ENCODE measurements around the gene DIS3L2. TPM values are rescaled to one million over a fixed set of nuclear protein-coding genes. Genes with fewer than 3 reads are reported as not detected.

DIS3L2 gene
- total and polyA plus RNA-seq, 2 of the 8 experiments (the other 6 are each of a cell fraction or from before 2014, with no cell fraction given) = 11.5 to 21.6 TPM

DNA sequence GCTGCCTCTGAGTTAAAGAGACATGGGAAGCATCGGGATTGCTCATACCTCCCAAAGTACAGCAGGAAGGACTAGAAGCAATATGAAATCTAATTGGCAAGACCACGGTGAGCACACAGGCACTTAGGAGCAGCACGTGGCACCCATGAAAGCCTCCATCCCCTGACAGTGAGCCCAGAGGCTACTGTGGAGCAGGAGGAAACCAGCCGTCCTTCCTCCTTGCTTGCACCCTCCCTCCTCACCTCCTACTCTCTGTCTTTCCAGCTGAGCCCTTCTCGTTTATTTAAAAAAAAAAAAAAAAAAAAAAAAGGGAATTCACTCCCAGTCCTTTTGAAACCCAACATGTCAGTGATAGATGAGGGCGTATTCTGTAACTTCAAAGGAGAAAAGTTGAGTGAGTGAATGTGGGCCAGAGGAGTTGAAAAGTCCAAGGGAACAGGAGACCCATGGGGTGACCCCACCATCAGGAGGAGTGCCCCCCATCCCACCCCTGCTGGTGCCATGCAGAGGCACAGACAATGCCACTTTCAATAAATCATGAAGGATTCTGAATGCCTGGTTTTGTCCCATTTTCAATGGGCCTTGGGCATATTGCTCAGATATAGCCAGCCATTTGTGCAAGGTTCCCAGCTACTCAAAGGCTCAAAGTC is 320.5 kb downstream of the DIS3L2 start:
- Histone ChIP-seq H3K14ac (ENCODE audit: insufficient read length) (no peak overlapping the region), H3K79me1 (ENCODE audit: low read depth, low read length) (no peaks in the 10 kb centered on the region; the same call in 1 of the 2 replicates), H3K79me2 (ENCODE audit: control insufficient read depth in 1 of 2, insufficient read depth in 2 of 2, low read length in 2 of 2) (no peaks in the 10 kb centered on the region), H3K56ac (replicated peaks; ENCODE audit: insufficient read length, low read depth, low read length) (no peak overlapping the region), H3K36me3 (ENCODE audit: control insufficient read depth in 2 of 4, insufficient read depth in 4 of 4, low read length in 3 of 4) (no peaks in the 10 kb centered on the region), H3K27ac (ENCODE audit: low read depth, low read length) (no peak overlapping the region), H4K5ac (ENCODE audit: insufficient read length, low read depth, low read length) (no peak overlapping the region), H4K91ac (replicated peaks; ENCODE audit: insufficient read length, low read length) (no peak overlapping the region), H2BK5ac (ENCODE audit: low read depth, low read length) (no peak overlapping the region), H3K23me2 (ENCODE audit: low read depth, low read length) (0 out of 2 replicates have a peak, but pooled peaks cover 2% of the 10 kb centered on the region), H3K23ac (ENCODE audit: insufficient read length) (no peak overlapping the region), H3K4me2 (ENCODE audit: insufficient read depth in 1 of 2, low read depth in 2 of 2, low read length in 2 of 2) (no peak overlapping the region), H2BK120ac (replicated peaks; ENCODE audit: low read depth, low read length) (no peak overlapping the region), H2BK12ac (ENCODE audit: low read depth, low read length) (no peak overlapping the region), H3K9ac (replicated peaks in 1 of 4; ENCODE audit: extremely low read depth in 1 of 4, low read depth in 3 of 4, low read length in 3 of 4) (no peak overlapping the region), H2BK20ac (ENCODE audit: low read length) (no peak overlapping the region), H3K4ac (replicated peaks; ENCODE audit: insufficient read length, low read depth, low read length) (no peak overlapping the region), H3K9me3 (ENCODE audit: insufficient read depth in 2 of 2, low read depth in 1 of 2, low read length in 1 of 2) (no peaks in the 10 kb centered on the region), H2AK5ac (ENCODE audit: low read depth, low read length) (no peak overlapping the region), H2AFZ (ENCODE audit: low read length) (no peak overlapping the region), H3K4me1 (replicated peaks in 1 of 4; ENCODE audit: control insufficient read depth in 3 of 4, insufficient read depth in 4 of 4, low read length in 3 of 4) (peaks cover 2 to 3% (median 2%) of the 10 kb centered on the region in 4 experiments; a peak in 5 of 7 replicates), H2BK15ac (ENCODE audit: low read length) (no peak overlapping the region), H4K8ac (ENCODE audit: extremely low read depth, insufficient read depth, low read length) (no peak overlapping the region), H3K18ac (ENCODE audit: extremely low read depth, low read length) (no peak overlapping the region), H3K27me3 (replicated peaks in 1 of 4; ENCODE audit: control insufficient read depth in 3 of 4, extremely low read depth in 1 of 4, insufficient read depth in 3 of 4, low read length in 3 of 4) (no peaks in the 10 kb centered on the region), H3K4me3 (ENCODE audit: extremely low read depth in 1 of 4, insufficient read depth in 2 of 4, low read depth in 3 of 4, low read length in 4 of 4) (no peak overlapping the region), H4K20me1 (replicated peaks in 1 of 2; ENCODE audit: control insufficient read depth in 1 of 2, insufficient read depth in 2 of 2, low read length in 2 of 2) (peaks cover 0 to 1% of the 10 kb centered on the region in 2 experiments)
- no peak for FAIRE-seq
- DNase-seq (ENCODE audit: low read depth in 1 of 2, low spot score in 2 of 2) = no peak
- ChIA-PET POLR2A (ENCODE audit: partially characterized antibody) (no interaction called here), CTCF (ENCODE audit: partially characterized antibody) (interaction anchor here (5.2 kb wide), 1 partner anchor 11 kb away, joined by 59 read pairs; no protein-coding TSS in a partner anchor)
- WGBS, 2 experiments (ENCODE audit: extremely low coverage in 1 of 2, insufficient coverage in 1 of 2, insufficient read length in 1 of 2, insufficient replicate concordance in 2 of 2, low coverage in 1 of 2, low lambda C conversion rate in 2 of 2, missing lambda C conversion rate in 1 of 2) = 87% methylated on average over 5 of the region's 6 CpGs; no CpG with 5 or more reads in 1 of the 2 experiments
- TF ChIP-seq, protein P1, sequence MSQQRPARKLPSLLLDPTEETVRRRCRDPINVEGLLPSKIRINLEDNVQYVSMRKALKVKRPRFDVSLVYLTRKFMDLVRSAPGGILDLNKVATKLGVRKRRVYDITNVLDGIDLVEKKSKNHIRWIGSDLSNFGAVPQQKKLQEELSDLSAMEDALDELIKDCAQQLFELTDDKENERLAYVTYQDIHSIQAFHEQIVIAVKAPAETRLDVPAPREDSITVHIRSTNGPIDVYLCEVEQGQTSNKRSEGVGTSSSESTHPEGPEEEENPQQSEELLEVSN (IDR thresholded peaks at IDR 0.05) = no peak
- TF ChIP-seq, protein P2, sequence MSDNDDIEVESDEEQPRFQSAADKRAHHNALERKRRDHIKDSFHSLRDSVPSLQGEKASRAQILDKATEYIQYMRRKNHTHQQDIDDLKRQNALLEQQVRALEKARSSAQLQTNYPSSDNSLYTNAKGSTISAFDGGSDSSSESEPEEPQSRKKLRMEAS (IDR thresholded peaks at IDR 0.05) = no peak
- TF ChIP-seq RXRA (IDR thresholded peaks at IDR 0.05; ENCODE audit: insufficient read depth, low read depth, low read length) (no peak), CEBPB (IDR thresholded peaks at IDR 0.05; ENCODE audit: low read depth, low read length) (no peak), EP300 (IDR thresholded peaks at IDR 0.05; ENCODE audit: borderline replicate concordance in 1 of 2, low read depth in 2 of 2, low read length in 2 of 2) (no peak), POLR2AphosphoS5 (IDR thresholded peaks at IDR 0.05; ENCODE audit: low read depth, low read length) (no peak), NRF1 (IDR thresholded peaks at IDR 0.05; ENCODE audit: low read depth, low read length) (no peak), TAF7 (optimal IDR thresholded peaks at IDR 0.05; ENCODE audit: borderline replicate concordance, low read depth, low read length) (no peak)
- TF ChIP-seq, protein P3, sequence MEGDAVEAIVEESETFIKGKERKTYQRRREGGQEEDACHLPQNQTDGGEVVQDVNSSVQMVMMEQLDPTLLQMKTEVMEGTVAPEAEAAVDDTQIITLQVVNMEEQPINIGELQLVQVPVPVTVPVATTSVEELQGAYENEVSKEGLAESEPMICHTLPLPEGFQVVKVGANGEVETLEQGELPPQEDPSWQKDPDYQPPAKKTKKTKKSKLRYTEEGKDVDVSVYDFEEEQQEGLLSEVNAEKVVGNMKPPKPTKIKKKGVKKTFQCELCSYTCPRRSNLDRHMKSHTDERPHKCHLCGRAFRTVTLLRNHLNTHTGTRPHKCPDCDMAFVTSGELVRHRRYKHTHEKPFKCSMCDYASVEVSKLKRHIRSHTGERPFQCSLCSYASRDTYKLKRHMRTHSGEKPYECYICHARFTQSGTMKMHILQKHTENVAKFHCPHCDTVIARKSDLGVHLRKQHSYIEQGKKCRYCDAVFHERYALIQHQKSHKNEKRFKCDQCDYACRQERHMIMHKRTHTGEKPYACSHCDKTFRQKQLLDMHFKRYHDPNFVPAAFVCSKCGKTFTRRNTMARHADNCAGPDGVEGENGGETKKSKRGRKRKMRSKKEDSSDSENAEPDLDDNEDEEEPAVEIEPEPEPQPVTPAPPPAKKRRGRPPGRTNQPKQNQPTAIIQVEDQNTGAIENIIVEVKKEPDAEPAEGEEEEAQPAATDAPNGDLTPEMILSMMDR (IDR thresholded peaks at IDR 0.05; ENCODE audit: control extremely low read depth in 1 of 3, insufficient read depth in 1 of 3, low read depth in 1 of 3, low read length in 3 of 3) = no peak

Data from H1 (cell line).